IMR-90 (cell line): ENCODE results near the gene HSD17B8. TPM values are rescaled to one million over a fixed set of nuclear protein-coding genes. Genes with fewer than 3 reads are reported as not detected.
A peak's percentile ranks its signal among the peaks of the same experiment; 100 is the strongest.

Experiments
- ATAC-seq: fragments of 200-7000 bp; cut with Tn5 transposase; 2 replicates; pipeline ENCODE4 v1.9.1; 2020; ENCODE audit warnings: low read depth, mild to moderate bottlenecking, moderate library complexity
- BruUV-seq: library from RNA; stranded (reverse); fragments of 400-500 nt; replicated peaks from 2 replicates; lab custom pipeline; 2021; lab: Mats Ljungman, UMichigan
- CTCF ChIA-PET: fragments of 300-600 bp; formaldehyde crosslinking; extraction: SDS; loops from one replicate; lab custom pipeline; 2021; ENCODE audit warnings: antibody characterized with exemption; lab: Yijun Ruan, JAX
- POLR2A ChIA-PET: fragments of 300-600 bp; sonication (Branson Sonifier 250); formaldehyde crosslinking; loops from one replicate; lab custom pipeline; 2022; ENCODE audit warnings: antibody characterized with exemption; ENCODE audit not compliant: unreplicated experiment; lab: Charles Lee
- DNase-seq: peaks from one replicate; pipeline ENCODE4 v3.0.0; 2013
- H2AFZ ChIP-seq: replicated peaks from 2 replicates; pipeline ENCODE3; 2013; ENCODE audit warnings: low read length, mild to moderate bottlenecking; ENCODE audit not compliant: poor library complexity
- H2AK5ac ChIP-seq: 2 replicates; pipeline ENCODE4 v1.6.1; 2013; ENCODE audit warnings: low read depth, low read length, inconsistent platforms
- H2AK9ac ChIP-seq: replicated peaks from 2 replicates; pipeline ENCODE3; 2013; ENCODE audit warnings: mild to moderate bottlenecking, low read depth, low read length, moderate library complexity; ENCODE audit not compliant: poor library complexity
- H2BK120ac ChIP-seq: 2 replicates; pipeline ENCODE4 v1.6.1; 2013; ENCODE audit warnings: low read depth, low read length, inconsistent platforms
- H2BK15ac ChIP-seq: 3 replicates; pipeline ENCODE4 v1.6.1; 2013; ENCODE audit warnings: low read depth, low read length, inconsistent platforms
- H2BK20ac ChIP-seq: 2 replicates; pipeline ENCODE4 v1.6.1; 2013; ENCODE audit warnings: low read depth, mild to moderate bottlenecking, inconsistent platforms, low read length, moderate library complexity
- H2BK5ac ChIP-seq: 2 replicates; pipeline ENCODE4 v1.6.1; 2013; ENCODE audit warnings: mild to moderate bottlenecking, low read depth, low read length, inconsistent platforms; ENCODE audit not compliant: poor library complexity, severe bottlenecking
- H3K14ac ChIP-seq: replicated peaks from 2 replicates; pipeline ENCODE4 v1.6.1; 2013; ENCODE audit warnings: low read depth, low read length, inconsistent platforms
- H3K18ac ChIP-seq: 2 replicates; pipeline ENCODE4 v1.6.1; 2013; ENCODE audit warnings: low read depth, low read length, control low read depth
- H3K23ac ChIP-seq: 2 replicates; pipeline ENCODE4 v1.6.1; 2013; ENCODE audit warnings: low read depth, low read length, inconsistent platforms
- H3K27ac ChIP-seq: 2 replicates; pipeline ENCODE4 v1.5.1; 2013; ENCODE audit warnings: mild to moderate bottlenecking, control low read depth, low read length; ENCODE audit not compliant: insufficient read depth
- H3K27me3 ChIP-seq: 2 replicates; pipeline ENCODE4 v1.6.1; 2013; ENCODE audit warnings: low read length; ENCODE audit not compliant: control insufficient read depth, insufficient read depth
- H3K36me3 ChIP-seq: 2 replicates; pipeline ENCODE4 v1.6.1; 2013; ENCODE audit warnings: low read length, mixed read lengths; ENCODE audit not compliant: control insufficient read depth, insufficient read depth
- H3K4ac ChIP-seq: 2 replicates; pipeline ENCODE4 v1.6.1; 2013; ENCODE audit warnings: low read depth, low read length, inconsistent platforms
- H3K4me1 ChIP-seq: 2 replicates; pipeline ENCODE4 v1.6.1; 2013; ENCODE audit warnings: low read length, mixed read lengths; ENCODE audit not compliant: control insufficient read depth, insufficient read depth
- H3K4me2 ChIP-seq: 2 replicates; pipeline ENCODE4 v1.6.1; 2013; ENCODE audit warnings: low read depth, mild to moderate bottlenecking, control low read depth, low read length, moderate library complexity
- H3K4me3 ChIP-seq: 2 replicates; pipeline ENCODE4 v1.5.1; 2013; ENCODE audit warnings: low read depth, mild to moderate bottlenecking, control low read depth, low read length, moderate library complexity; ENCODE audit not compliant: insufficient read depth
- H3K56ac ChIP-seq: 2 replicates; pipeline ENCODE4 v1.6.1; 2013; ENCODE audit warnings: low read length, inconsistent platforms; ENCODE audit not compliant: insufficient read depth; ENCODE audit errors: extremely low read depth
- H3K79me1 ChIP-seq, 2 experiments: 2 replicates each; pipeline ENCODE4 v1.6.1; 2013; ENCODE audit warnings: low read length in 2 of 2, inconsistent platforms in 1 of 2, low read depth in 1 of 2
- H3K9ac ChIP-seq: 2 replicates; pipeline ENCODE4 v1.6.1; 2013; ENCODE audit warnings: low read depth, low read length, control low read depth
- H3K9me1 ChIP-seq: 2 replicates; pipeline ENCODE4 v1.6.1; 2013; ENCODE audit warnings: low read length, inconsistent platforms; ENCODE audit not compliant: insufficient read depth
- H3K9me3 ChIP-seq: 2 replicates; pipeline ENCODE4 v1.6.1; 2013; ENCODE audit warnings: low read length; ENCODE audit not compliant: control insufficient read depth, insufficient read depth
- H4K20me1 ChIP-seq: 2 replicates; pipeline ENCODE4 v1.6.1; 2013; ENCODE audit warnings: low read length, inconsistent platforms; ENCODE audit not compliant: insufficient read depth
- H4K5ac ChIP-seq: 2 replicates; pipeline ENCODE4 v1.6.1; 2013; ENCODE audit warnings: mild to moderate bottlenecking, low read depth, low read length, control low read depth
- H4K8ac ChIP-seq, 2 experiments: 2 replicates each; pipeline ENCODE4 v1.6.1; 2013; ENCODE audit warnings: low read depth in 2 of 2, low read length in 2 of 2, control low read depth in 1 of 2, inconsistent platforms in 1 of 2
- H4K91ac ChIP-seq: 2 replicates; pipeline ENCODE4 v1.6.1; 2013; ENCODE audit warnings: low read depth, low read length, inconsistent platforms; ENCODE audit not compliant: insufficient read depth
- CHD1 ChIP-seq: IDR thresholded peaks from 2 replicates; pipeline ENCODE4 v1.6.1; 2012; ENCODE audit warnings: low read depth, low read length, improper control_type of control experiment
- MAZ ChIP-seq: IDR thresholded peaks from 2 replicates; pipeline ENCODE4 v1.6.1; 2012; ENCODE audit warnings: low read depth, mild to moderate bottlenecking, low read length, improper control_type of control experiment, moderate library complexity, borderline replicate concordance
- MXI1 ChIP-seq: IDR thresholded peaks from 2 replicates; pipeline ENCODE4 v1.6.1; 2012; ENCODE audit warnings: low read depth, mild to moderate bottlenecking, low read length, moderate library complexity, borderline replicate concordance
- POLR2A ChIP-seq: IDR thresholded peaks from 2 replicates; pipeline ENCODE4 v1.6.1; 2012; ENCODE audit warnings: mild to moderate bottlenecking, low read depth, low read length
- WGBS, 2 experiments: methylation state at CpG; one replicate each; pipeline versions ENCODE4 v1.1.5 to v1.1.7; 2013; ENCODE audit warnings: missing lambda C conversion rate in 2 of 2; ENCODE audit not compliant: insufficient read length in 1 of 2; ENCODE audit errors: extremely low coverage in 2 of 2; 5-methylcytosine and 5-hydroxymethylcytosine counted together
- dilution Hi-C: fragments of 300-500 bp; cut with HindIII; formaldehyde crosslinking; loops from one replicate; pipeline ENCODE4 v1.14.3; 2018; ENCODE audit warnings: low sequenced_read_pairs; ENCODE audit not compliant: unreplicated experiment
- in situ Hi-C: fragments of 300-500 bp; cut with MboI; formaldehyde crosslinking; loops from 3 replicates; pipeline ENCODE4 v1.14.3; 2019; ENCODE audit warnings: low sequenced_read_pairs, inconsistent platforms, mixed read lengths
- intact Hi-C: fragments of 100-400 bp; cut with micrococcal nuclease; formaldehyde crosslinking; loops from 2 replicates; pipeline ENCODE4 v1.10.0; 2022
- polyA plus RNA-seq, 3 experiments: library from polyadenylated mRNA; depleted of rRNA; stranded (reverse); fragments of >200 nt; gene quantifications; 2 replicates each; pipeline ENCODE4 v1.2.3, GENCODE V29; 2012; ENCODE audit warnings: low replicate concordance in 1 of 3
- total RNA-seq: library from RNA; depleted of rRNA; stranded (reverse); fragments of >200 nt; gene quantifications from 2 replicates; pipeline ENCODE4 v1.2.3, GENCODE V29; 2012

Gene HSD17B8
- total and polyA plus RNA-seq, 2 of the 4 experiments (the other 2 are of a cell fraction), result 1.6 to 4.3 TPM

DNA sequence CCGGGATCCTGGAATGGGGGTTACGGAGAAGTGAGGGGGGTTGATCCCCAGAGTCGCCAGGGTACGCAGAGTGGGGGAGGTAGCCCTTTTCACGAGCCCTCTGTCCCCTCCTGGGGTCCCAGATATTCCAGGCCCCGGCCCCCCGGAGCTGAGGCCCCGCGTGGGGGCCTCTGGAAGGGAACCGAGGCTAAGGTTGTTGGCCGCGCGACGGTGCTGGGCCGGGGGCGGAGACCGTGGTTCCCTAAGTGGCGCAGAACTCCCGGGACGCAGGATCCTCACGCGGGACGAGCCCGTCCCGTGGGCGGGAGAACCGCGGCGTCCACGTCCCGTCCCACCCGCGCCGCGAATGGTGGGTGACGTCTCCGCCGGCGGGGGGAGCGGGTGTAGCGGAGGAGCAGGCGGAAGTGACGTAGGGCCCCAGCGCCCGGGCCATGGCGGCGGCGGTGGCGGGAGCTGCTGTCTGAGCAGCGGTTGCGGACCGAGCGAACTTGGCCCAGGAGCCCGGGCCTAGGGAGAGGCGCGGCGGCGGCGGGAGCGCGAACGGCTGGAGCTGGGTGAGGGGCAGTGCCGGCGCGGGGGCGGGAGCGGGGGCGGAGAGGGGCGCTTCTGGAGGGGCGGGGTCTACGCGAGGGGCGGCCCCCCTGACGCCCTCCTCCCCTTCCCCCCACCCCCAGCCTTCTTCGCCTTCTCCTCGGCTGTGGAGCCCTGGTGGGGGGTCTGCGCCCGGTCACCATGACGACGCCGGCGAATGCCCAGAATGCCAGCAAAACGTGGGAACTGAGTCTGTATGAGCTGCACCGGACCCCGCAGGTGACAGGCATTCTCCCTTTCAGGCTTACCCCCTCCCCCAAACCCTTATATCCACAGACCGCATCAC, 3.9 kb downstream of the HSD17B8 start, which contains the start of gene RING1:
TSS of gene RING1 (plus strand) at position 410 of the 877 bp plus-strand sequence. CDS start at position 733, 323 bp downstream.
- POLR2A ChIA-PET, result interaction anchor here (0.6 to 1.3 kb wide), 3 partner anchors 64 to 256 kb away, joined by 3 to 6 read pairs (median 5); partner anchors contain the start of genes HLA-DMA, RPS18 and VPS52
- TF ChIP-seq CHD1 (no peak), POLR2A (peak; percentile 86), MAZ (peak; percentile 92), MXI1 (0 out of 2 replicates have a peak, but pooled peaks have one; percentile 37)
- CTCF ChIA-PET, result no interaction called here
- Histone ChIP-seq H3K9me1 (peaks cover 21% of the 10 kb centered on the region), H3K9ac (peak within 1 kb of the TSS; percentile 96), H3K36me3 (peaks cover 28% of the 10 kb centered on the region), H3K23ac (peak within 1 kb of the TSS; percentile 99), H2BK20ac (peak within 1 kb of the TSS; percentile 29; the same call in 1 of the 2 replicates), H2BK5ac (peak within 1 kb of the TSS; percentile 80), H3K27ac (peak within 1 kb of the TSS; percentile 94), H3K79me1 (peaks cover 10 to 61% of the 10 kb centered on the region in 2 experiments), H3K4me1 (peaks cover 25% of the 10 kb centered on the region), H2AFZ (peak within 1 kb of the TSS; percentile 95), H4K8ac (peak within 1 kb of the TSS; percentile 90 to 100), H2BK120ac (peak within 1 kb of the TSS; percentile 64; the same call in 1 of the 2 replicates), H3K27me3 (no peaks in the 10 kb centered on the region), H4K91ac (peak within 1 kb of the TSS; percentile 84), H3K4me2 (peak within 1 kb of the TSS; percentile 97), H4K5ac (peak within 1 kb of the TSS; percentile 94), H2BK15ac (peak within 1 kb of the TSS; percentile 84; the same call in 2 of the 3 replicates), H2AK5ac (peak within 1 kb of the TSS; percentile 91), H3K9me3 (no peaks in the 10 kb centered on the region), H3K4me3 (peak within 1 kb of the TSS; percentile 90), H3K4ac (peak within 1 kb of the TSS; percentile 97), H3K18ac (peak within 1 kb of the TSS; percentile 72), H3K56ac (peak within 1 kb of the TSS; percentile 90), H2AK9ac (peak within 1 kb of the TSS; percentile 95), H3K14ac (peak within 1 kb of the TSS; percentile 98), H4K20me1 (peaks cover 8% of the 10 kb centered on the region; the same call in 1 of the 2 replicates)
- DNase-seq, result peak; percentile 67
- in situ Hi-C loops, result no loop called here
- ATAC-seq, result peak; percentile 58
- intact Hi-C loops, result loop anchor here (2.0 kb wide), 1 partner anchor 202 kb away; the partner anchor contains the start of gene PHF1
- dilution Hi-C loops, result no loop called here
- BruUV-seq, result no TSS peak
- 0% methylated on average over 34 of the region's 86 CpGs; no CpG with 5 or more reads in 1 of the 2 experiments for WGBS, 2 experiments
